ENCODE results near the gene ESPN. TPM values are rescaled to one million over a fixed set of nuclear protein-coding genes. Genes with fewer than 3 reads are reported as not detected.

ESPN gene
- total and polyA plus RNA-seq, 2 of the 8 experiments (the other 6 are each of a cell fraction or from before 2014, with no cell fraction given) = 5.2 to 16.3 TPM

DNA sequence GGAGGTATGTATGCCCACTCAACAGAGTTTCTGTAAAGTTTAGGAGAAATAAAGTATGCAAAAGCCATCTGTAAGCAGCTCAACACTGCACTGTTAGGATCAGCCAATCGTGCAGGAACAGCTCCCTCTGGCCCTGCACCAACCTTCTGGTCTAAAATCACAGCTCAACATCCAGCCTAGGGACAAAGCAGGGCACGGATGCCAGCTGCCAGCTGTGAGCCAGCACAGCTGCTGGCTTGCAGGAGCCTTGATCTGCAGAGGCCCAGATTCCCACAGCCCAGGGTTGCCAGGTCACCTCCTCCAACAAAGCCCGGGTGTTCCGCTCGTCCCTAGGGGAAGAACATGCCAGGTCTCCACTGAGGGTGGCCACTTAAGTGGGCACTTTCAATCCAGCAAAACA, 39.6 kb upstream of the ESPN start (continued):
- TF ChIP-seq ZNF274 (IDR thresholded peaks at IDR 0.05; ENCODE audit: borderline replicate concordance, extremely low read depth, low read length) = no peak

Data from H1 (cell line).